GM12873 (cell line): ENCODE results near the gene DYNC1H1.

Source experiments
- CTCF ChIP-seq: IDR thresholded peaks from 2 replicates; pipeline ENCODE4 v1.5.1; 2012; ENCODE audit warnings: low read depth, mild to moderate bottlenecking, moderate library complexity, low read length, control low read depth; ENCODE audit not compliant: insufficient read depth; ENCODE audit errors: missing control alignments

The DYNC1H1 gene

GRCh38 chr14:101975231-101975630 is 10.9 kb downstream of the DYNC1H1 start:
- no peak for TF ChIP-seq CTCF

DNA sequence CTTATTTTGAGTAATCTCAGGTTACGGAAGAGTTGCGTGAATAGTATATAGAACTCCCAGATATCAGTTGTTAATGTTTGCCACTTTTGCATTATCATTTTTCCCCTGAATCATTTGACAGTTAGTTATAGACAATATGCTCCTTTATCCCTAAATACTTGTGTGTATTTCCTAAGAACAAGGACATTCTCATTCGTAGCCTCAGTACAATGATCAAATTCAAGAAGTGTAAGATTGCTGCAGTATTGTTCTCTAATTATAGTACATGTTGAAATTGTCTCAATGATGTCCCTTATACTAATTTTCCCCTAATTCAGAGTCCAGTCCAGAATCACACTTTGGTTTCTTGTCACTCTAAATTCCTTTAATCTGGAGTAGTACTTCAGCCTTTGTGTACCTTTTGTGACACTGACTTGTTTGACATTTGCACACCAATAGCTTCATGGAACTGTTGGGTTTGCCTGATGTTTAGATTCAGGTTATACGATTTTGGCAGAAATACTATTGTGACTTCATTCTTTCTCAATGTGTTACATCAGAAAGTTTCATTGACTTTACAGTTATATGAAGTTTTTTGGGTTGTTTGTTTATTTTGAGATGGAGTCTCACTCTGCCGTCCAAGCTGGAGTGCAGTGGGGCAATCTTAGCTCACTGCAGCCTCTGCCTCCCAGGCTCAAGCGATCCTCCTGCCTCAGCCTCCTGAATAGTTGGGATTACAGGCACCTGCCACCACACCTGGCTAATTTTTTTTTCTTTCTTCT is 13.1 kb downstream of the DYNC1H1 start:
- no peak for TF ChIP-seq CTCF

- TF ChIP-seq CTCF, result no peak
Measured at GRCh38 chr14:101979666-101980065, 15.3 kb downstream of the DYNC1H1 start.

GRCh38 chr14:101980251-101980650 is 15.9 kb downstream of the DYNC1H1 start:
- TF ChIP-seq CTCF, result no peak

- TF ChIP-seq CTCF, result no peak
Measured at GRCh38 chr14:101980700-101981099, 16.3 kb downstream of the DYNC1H1 start.

GRCh38 chr14:101982621-101983020 is 18.2 kb downstream of the DYNC1H1 start:
- TF ChIP-seq CTCF, result no peak

DNA sequence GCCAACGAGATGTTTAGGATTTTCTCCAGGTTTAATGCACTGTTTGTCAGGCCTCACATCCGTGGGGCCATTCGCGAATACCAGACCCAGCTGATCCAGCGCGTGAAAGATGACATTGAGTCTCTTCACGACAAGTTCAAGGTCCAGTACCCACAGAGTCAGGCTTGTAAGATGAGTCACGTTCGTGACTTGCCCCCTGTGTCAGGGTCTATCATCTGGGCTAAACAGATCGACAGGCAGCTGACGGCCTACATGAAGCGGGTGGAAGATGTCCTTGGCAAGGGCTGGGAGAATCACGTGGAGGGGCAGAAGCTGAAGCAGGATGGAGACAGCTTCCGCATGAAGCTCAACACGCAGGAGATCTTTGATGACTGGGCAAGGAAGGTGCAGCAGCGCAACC is 21.6 kb downstream of the DYNC1H1 start:
- no peak for TF ChIP-seq CTCF
